Measurements from ENCODE around the gene NGEF.

DNA sequence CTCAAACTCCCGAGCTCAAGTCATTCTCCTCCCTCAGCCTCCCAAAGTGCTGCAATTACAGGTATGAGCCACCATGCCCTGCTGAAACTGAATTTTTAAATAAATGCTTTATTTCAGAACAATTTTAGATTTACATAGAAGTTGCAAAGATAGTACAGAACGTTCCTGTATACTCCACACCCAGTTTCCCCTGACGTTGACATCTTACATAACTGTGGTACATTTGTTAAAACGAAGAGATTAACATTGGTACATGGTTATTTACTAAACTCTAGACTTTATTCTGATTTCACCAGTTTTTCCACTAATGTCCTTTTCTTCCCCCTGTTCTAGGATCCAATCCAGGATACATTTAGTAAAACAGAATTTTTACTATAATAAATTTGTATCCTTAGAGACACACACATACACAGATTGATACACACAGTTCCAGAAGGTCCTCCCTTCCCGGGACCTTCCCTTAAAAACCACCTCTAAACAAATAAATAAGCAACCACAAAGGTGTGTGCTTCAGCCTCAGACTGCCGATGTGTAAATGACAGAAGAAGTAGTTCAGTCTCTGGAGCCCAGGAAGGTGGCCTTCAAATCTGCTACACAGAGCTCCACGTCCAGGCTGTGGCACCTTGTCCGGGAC, 26.3 kb upstream of the NGEF start:
- no peak for TF ChIP-seq EZH2 (IDR thresholded peaks at IDR 0.05; ENCODE audit: low read length, missing control alignments)
- no peak for TF ChIP-seq CTCF (conservative IDR thresholded peaks at IDR 0.05 in 1 of 2, IDR thresholded peaks at IDR 0.05 in 1 of 2; ENCODE audit: low read depth in 1 of 2, low read length in 2 of 2)

Measured in fibroblast of lung (primary cell).